K562 (cell line): Measurements from ENCODE around the gene IL1RL1. TPM values are rescaled to one million over a fixed set of nuclear protein-coding genes. Genes with fewer than 3 reads are reported as not detected.
A peak's percentile ranks its signal among the peaks of the same experiment; 100 is the strongest.

Source experiments
- ATAC-seq: fragments of 200-7000 bp; cut with Tn5 transposase; 3 replicates; pipeline ENCODE4 v1.9.1; 2020; ENCODE audit warnings: moderate library complexity
- BruUV-seq: library from RNA; stranded (reverse); fragments of 400-500 nt; replicated peaks from 2 replicates; lab custom pipeline; 2021; lab: Mats Ljungman, UMichigan
- CTCF ChIA-PET: fragments of 300-600 bp; formaldehyde crosslinking; extraction: SDS; loops from one replicate; lab custom pipeline; 2021; ENCODE audit warnings: low intra/inter-chr PET ratio; lab: Yijun Ruan, JAX
- POLR2A ChIA-PET: fragments of 300-600, 350-650 bp; sonication (Branson Sonifier 250); formaldehyde crosslinking; extraction: SDS; loops from one replicate; lab custom pipeline; 2021; ENCODE audit warnings: antibody characterized with exemption, inconsistent platforms; lab: Yijun Ruan, JAX
- DNase-seq, 4 experiments: peaks; one replicate each; pipeline versions ENCODE4 v3.0.0 to v3.0.0-alpha.2; 2011 to 2018; ENCODE audit warnings: low spot score in 3 of 4, mixed read lengths in 3 of 4; ENCODE audit errors: extremely low read depth in 1 of 4
- FAIRE-seq: peaks from 2 replicates; lab custom pipeline; 2011; peaks lifted over from hg19 to GRCh38; lab: Jason Lieb, UNC
- H2AFZ ChIP-seq: 2 replicates; pipeline ENCODE4 v1.6.0; 2011; ENCODE audit warnings: low read depth, low read length, control low read depth, inconsistent platforms
- H3K27ac ChIP-seq: fragments of 200-600 bp; 3 replicates; pipeline ENCODE4 v1.8.0; 2011; ENCODE audit warnings: low read depth, mild to moderate bottlenecking, control low read depth, inconsistent platforms, low read length, moderate library complexity, mixed read lengths; ENCODE audit errors: extremely low read depth
- H3K27me3 ChIP-seq, 2 experiments: fragments of 300-600 bp in 1 of 2; 2 replicates in 1 of 2; 3 replicates in 1 of 2; pipeline versions ENCODE4 v1.6.0 to v1.8.0; 2011; ENCODE audit warnings: inconsistent platforms in 2 of 2, low read length in 2 of 2, mild to moderate bottlenecking in 1 of 2, mixed read lengths in 1 of 2, moderate library complexity in 1 of 2; ENCODE audit not compliant: control insufficient read depth in 2 of 2, insufficient read depth in 2 of 2
- H3K36me3 ChIP-seq: fragments of 300-600 bp; 3 replicates; pipeline ENCODE4 v1.8.0; 2011; ENCODE audit warnings: mild to moderate bottlenecking, low read length, inconsistent platforms; ENCODE audit not compliant: control insufficient read depth, insufficient read depth
- H3K4me1 ChIP-seq, 2 experiments: fragments of 200-600 bp in 1 of 2; replicated peaks in 1 of 2; 2 replicates in 1 of 2; 3 replicates in 1 of 2; pipeline versions ENCODE4 v1.5.1 to v1.8.0; 2011; ENCODE audit warnings: inconsistent platforms in 2 of 2, low read length in 2 of 2, mild to moderate bottlenecking in 1 of 2, mixed read lengths in 1 of 2, moderate library complexity in 1 of 2; ENCODE audit not compliant: control insufficient read depth in 2 of 2, insufficient read depth in 2 of 2
- H3K4me2 ChIP-seq: 2 replicates; pipeline ENCODE4 v1.6.1; 2011; ENCODE audit warnings: low read length, control low read depth, inconsistent platforms, mixed read lengths; ENCODE audit not compliant: insufficient read depth
- H3K4me3 ChIP-seq: fragments of 200-600 bp; sonication (generic), shearing (Covaris generic); 2 replicates; pipeline ENCODE4 v1.5.1; 2016; ENCODE audit warnings: control low read depth, inconsistent platforms
- H3K79me2 ChIP-seq: fragments of 200-600 bp; 3 replicates; pipeline ENCODE4 v1.8.0; 2011; ENCODE audit warnings: low read length, inconsistent platforms; ENCODE audit not compliant: control insufficient read depth, insufficient read depth
- H3K9ac ChIP-seq, 2 experiments: 2 replicates each; pipeline versions ENCODE4 v1.6.0 to v1.6.1; 2011; ENCODE audit warnings: low read depth in 2 of 2, low read length in 2 of 2, control low read depth in 1 of 2, inconsistent platforms in 1 of 2, mild to moderate bottlenecking in 1 of 2, mixed read lengths in 1 of 2; ENCODE audit not compliant: insufficient read depth in 1 of 2
- H3K9me1 ChIP-seq: one replicate; pipeline ENCODE4 v1.6.0; 2011; ENCODE audit warnings: inconsistent platforms, mild to moderate bottlenecking, low read length, moderate library complexity; ENCODE audit not compliant: control insufficient read depth, insufficient read depth
- H3K9me3 ChIP-seq: replicated peaks from 2 replicates; pipeline ENCODE4 v1.5.1; 2011; ENCODE audit warnings: low read depth, low read length, inconsistent platforms; ENCODE audit not compliant: control insufficient read depth, insufficient read depth
- H4K20me1 ChIP-seq: replicated peaks from 2 replicates; pipeline ENCODE4 v1.6.1; 2011; ENCODE audit warnings: low read length, inconsistent platforms, mixed read lengths; ENCODE audit not compliant: control insufficient read depth, insufficient read depth
- ARID3B ChIP-seq: fragments of 250-450 bp; sonication (Bioruptor Pico); IDR thresholded peaks from 2 replicates; pipeline ENCODE4 v1.4.0; 2020; ENCODE audit warnings: borderline replicate concordance
- BRD4 ChIP-seq: fragments of 200-600 bp; sonication (generic); IDR thresholded peaks from 2 replicates; pipeline ENCODE4 v1.6.1; 2017; ENCODE audit warnings: inconsistent platforms
- CHD2 ChIP-seq: IDR thresholded peaks from 2 replicates; pipeline ENCODE4 v1.6.1; 2011; ENCODE audit warnings: low read depth, low read length
- CHD4 ChIP-seq: fragments of 200-600 bp; sonication (generic); IDR thresholded peaks from 3 replicates; pipeline ENCODE4 v1.6.1; 2012; ENCODE audit warnings: low read depth, mild to moderate bottlenecking, mixed read lengths, low read length, inconsistent platforms; ENCODE audit not compliant: insufficient read depth, insufficient replicate concordance, poor library complexity, severe bottlenecking
- ERF ChIP-seq: fragments of 450-650 bp; formaldehyde crosslinking; IDR thresholded peaks from 2 replicates; pipeline ENCODE4 v1.4.0; 2020; ENCODE audit warnings: mild to moderate bottlenecking, mixed read lengths
- GABPA ChIP-seq: fragments of 200-800 bp; sonication (Bioruptor generic); conservative IDR thresholded peaks from 2 replicates; pipeline ENCODE4 v1.6.1; 2016; ENCODE audit warnings: low read depth, missing genetic modification characterization, missing compliant biosample characterization
- NCOA1 ChIP-seq: fragments of 450-650 bp; IDR thresholded peaks from 2 replicates; pipeline ENCODE4 v1.6.1; 2016; ENCODE audit warnings: low read depth
- NCOA6 ChIP-seq: fragments of 450-650 bp; IDR thresholded peaks from 2 replicates; pipeline ENCODE4 v1.6.1; 2017; ENCODE audit warnings: mild to moderate bottlenecking
- NUFIP1 ChIP-seq: fragments of 450-650 bp; IDR thresholded peaks from 2 replicates; pipeline ENCODE4 v1.6.1; 2018; ENCODE audit not compliant: partially characterized antibody
- PTBP1 ChIP-seq: fragments of 200-400 bp; formaldehyde crosslinking; IDR thresholded peaks from 2 replicates; pipeline ENCODE4 v1.6.1; 2017; ENCODE audit warnings: low read depth, low read length
- SMC3 ChIP-seq: conservative IDR thresholded peaks from 2 replicates; pipeline ENCODE4 v1.6.1; 2011; ENCODE audit warnings: low read depth, low read length, improper control_type of control experiment; ENCODE audit not compliant: insufficient read depth
- SRF ChIP-seq, 2 experiments: fragments of 250-450, 450-650 bp in 1 of 2; sonication (Bioruptor Pico) in 1 of 2; sonication (generic) in 1 of 2; formaldehyde crosslinking; IDR thresholded peaks; 2 replicates each; pipeline versions ENCODE4 v1.5.0 to v1.5.1; 2020 to 2022; ENCODE audit warnings: mild to moderate bottlenecking in 1 of 2, missing genetic modification reagents in 1 of 2
- TBL1XR1 ChIP-seq, 2 experiments: IDR thresholded peaks; 2 replicates each; pipeline ENCODE4 v1.6.1; 2012; ENCODE audit warnings: improper control_type of control experiment in 2 of 2, low read length in 2 of 2, mild to moderate bottlenecking in 1 of 2
- TCF7 ChIP-seq: sonication (generic); IDR thresholded peaks from 2 replicates; pipeline ENCODE4 v1.6.1; 2016; ENCODE audit warnings: antibody characterized with exemption, borderline replicate concordance
- ZBTB17 ChIP-seq: fragments of 450-650 bp; formaldehyde crosslinking; IDR thresholded peaks from 2 replicates; pipeline ENCODE4 v1.4.0; 2020; ENCODE audit warnings: mild to moderate bottlenecking
- ZKSCAN3 ChIP-seq: fragments of 250-450 bp; sonication (Bioruptor Pico); IDR thresholded peaks from 2 replicates; pipeline ENCODE4 v1.4.0; 2020
- ZNF146 ChIP-seq: IDR thresholded peaks from one replicate; pipeline ENCODE4 v1.6.1; 2018; ENCODE audit warnings: missing compliant biosample characterization; ENCODE audit not compliant: unreplicated experiment
- ZNF165 ChIP-seq: fragments of 250-450 bp; sonication (Bioruptor Pico); IDR thresholded peaks from 2 replicates; pipeline ENCODE4 v1.4.0; 2020; ENCODE audit warnings: borderline replicate concordance
- ZNF589 ChIP-seq: fragments of 200-800 bp; sonication (Bioruptor generic); IDR thresholded peaks from 2 replicates; pipeline ENCODE4 v1.6.1; 2016; ENCODE audit warnings: low read depth, missing genetic modification characterization, missing compliant biosample characterization
- WGBS: fragments of 100-300 bp; shearing (Covaris generic); methylation state at CpG from one replicate; pipeline ENCODE4 v1.1.6; 2016; ENCODE audit warnings: low coverage, mixed read lengths; ENCODE audit not compliant: insufficient coverage; ENCODE audit errors: missing lambda C conversion rate; 5-methylcytosine and 5-hydroxymethylcytosine counted together
- in situ Hi-C: fragments of 300-500 bp; cut with MboI; formaldehyde crosslinking; loops from 4 replicates; pipeline ENCODE4 v1.15.0; 2018; ENCODE audit warnings: inconsistent platforms, mixed read lengths
- intact Hi-C: fragments of 100-400 bp; cut with micrococcal nuclease; formaldehyde crosslinking; loops from 2 replicates; pipeline ENCODE4 v1.14.2; 2022
- polyA plus RNA-seq, 8 experiments: library from polyadenylated mRNA; depleted of rRNA in 4 of 8; stranded (reverse) in 5 of 8; unstranded in 3 of 8; fragments of >200 nt; fragmentation: Nextera tagmentation in 2 of 8; fragmentation: Illumina TruSeq in 1 of 8; extraction: Ambion mirVana in 2 of 8; extraction: Trizol in 1 of 8; gene quantifications; 2 replicates each; pipeline versions ENCODE4 v1.2.1 to v1.2.3, GENCODE V29; 2011 to 2014; ENCODE audit warnings: inconsistent platforms in 1 of 8, missing spikeins in 1 of 8
- total RNA-seq, 7 experiments: library from RNA; depleted of rRNA in 6 of 7; stranded (reverse); fragments of >200 nt in 6 of 7; fragmentation: Illumina TruSeq in 2 of 7; extraction: Trizol in 2 of 7; gene quantifications; 2 replicates each; pipeline versions ENCODE4 v1.2.1 to v1.2.3, GENCODE V29; 2011 to 2021; ENCODE audit warnings: low replicate concordance in 1 of 7
- TF ChIP-seq, protein P1 (sequence below): fragments of 250-450 bp; sonication (Bioruptor Pico); IDR thresholded peaks from 2 replicates; pipeline ENCODE4 v1.5.0; 2022; ENCODE audit warnings: mild to moderate bottlenecking

The IL1RL1 gene
- total and polyA plus RNA-seq, 9 of the 15 experiments (the other 6 are each of a cell fraction or from before 2014, with no cell fraction given), result 0.06 to 3.3 (median 0.59) TPM

DNA sequence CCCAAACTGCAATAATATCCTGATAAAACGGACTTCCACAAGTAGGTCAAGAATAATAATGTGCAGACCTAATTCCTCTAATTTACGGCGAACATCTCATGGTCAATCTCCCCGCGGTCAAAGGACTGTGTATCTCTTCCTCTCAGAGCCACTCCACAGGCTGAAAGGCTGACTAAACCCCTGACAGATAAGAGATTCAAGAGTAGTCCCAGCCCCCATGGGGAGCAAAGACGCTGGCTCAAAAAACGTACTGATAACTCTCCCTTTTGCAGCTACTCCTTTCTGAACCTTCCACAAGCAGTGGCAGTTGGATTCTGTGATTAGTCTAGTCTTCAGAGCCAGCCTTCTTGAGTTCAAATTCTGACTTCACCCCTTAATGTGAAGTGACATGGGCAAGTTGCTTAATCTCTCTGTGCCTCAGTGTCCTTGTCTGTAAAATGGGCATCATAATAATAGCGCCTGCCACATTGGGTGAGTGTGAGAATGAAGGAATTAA, 24.6 kb downstream of the IL1RL1 start (continued):
- TF ChIP-seq PTBP1 (0 out of 2 replicates have a peak, but pooled peaks have one; percentile 51), SMC3 (0 out of 2 replicates have a peak, but pooled peaks have one; percentile 3), ERF (CRISPR knock-in tag) (peak; percentile 59; the same call in 1 of the 2 replicates), ZKSCAN3 (CRISPR knock-in tag) (no peak), ZNF165 (CRISPR knock-in tag) (no peak), TCF7 (peak; percentile 88; the same call in 1 of the 2 replicates), ZNF589 (peak; percentile 83; the same call in 1 of the 2 replicates), SRF (CRISPR knock-in tag; IDR thresholded peaks at IDR 0.05) (0 out of 4 replicates have a peak, but pooled peaks of 1 of the 2 experiments have one; percentile 23), GABPA (tag) (no peak), ZBTB17 (CRISPR knock-in tag) (peak; percentile 81), TBL1XR1 (IDR thresholded peaks at IDR 0.05; ENCODE audit: low read length in 2 of 2) (peak in 1 of 2 experiments; percentile 97; a peak in 3 of 4 replicates)

DNA sequence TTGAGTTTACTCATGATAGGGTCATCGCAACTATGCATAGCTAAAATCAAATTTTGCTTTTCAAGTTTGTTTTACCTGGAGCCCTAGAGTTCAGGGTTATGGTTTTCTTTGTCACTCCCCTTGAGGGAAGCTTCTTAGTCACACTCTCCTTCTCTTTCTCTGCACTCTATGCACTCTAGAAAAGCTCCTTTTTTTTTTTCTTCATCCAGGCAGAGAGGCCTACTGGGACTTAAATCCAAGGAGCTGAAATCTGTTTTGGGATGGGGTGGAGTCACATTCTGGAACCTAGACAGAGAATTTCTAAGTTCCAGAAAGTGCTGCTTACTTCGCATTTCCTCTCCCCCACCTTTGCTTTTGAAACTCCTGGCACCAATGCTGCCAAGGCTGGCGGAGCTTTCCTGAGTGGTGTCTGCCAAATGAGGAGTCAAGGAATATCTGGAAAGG, 25.2 kb downstream of the IL1RL1 start:
- in situ Hi-C loops, result no loop called here
- Histone ChIP-seq H3K79me2 (no peaks in the 10 kb centered on the region), H3K27me3 (no peaks in the 10 kb centered on the region), H4K20me1 (no peaks in the 10 kb centered on the region), H3K9ac (no peak overlapping the region), H3K27ac (no peak overlapping the region), H3K4me1 (peaks cover 0 to 43% of the 10 kb centered on the region in 2 experiments; a peak in 4 of 5 replicates), H3K4me2 (no peak overlapping the region), H3K4me3 (no peak overlapping the region), H3K36me3 (no peaks in the 10 kb centered on the region), H3K9me3 (no peaks in the 10 kb centered on the region), H3K9me1 (no peaks in the 10 kb centered on the region), H2AFZ (no peak overlapping the region)
- ATAC-seq (no peak), FAIRE-seq (no peak), DNase-seq (no peak)
- POLR2A ChIA-PET, result interaction anchor here (0.8 to 1.9 kb wide), 2 partner anchors 23 to 1854 kb away, joined by 3 to 4 read pairs; no protein-coding TSS in a partner anchor
- BruUV-seq, result no TSS peak
- CTCF ChIA-PET, result interaction anchor here (0.7 kb wide), 1 partner anchor 12 kb away, joined by 3 read pairs; no protein-coding TSS in a partner anchor
- WGBS, result 62% methylated on average over 3 of the region's 3 CpGs
- intact Hi-C loops, result loop anchor here (5.0 kb wide), 1 partner anchor 79 kb away; no protein-coding TSS in a partner anchor
- TF ChIP-seq, protein P1, sequence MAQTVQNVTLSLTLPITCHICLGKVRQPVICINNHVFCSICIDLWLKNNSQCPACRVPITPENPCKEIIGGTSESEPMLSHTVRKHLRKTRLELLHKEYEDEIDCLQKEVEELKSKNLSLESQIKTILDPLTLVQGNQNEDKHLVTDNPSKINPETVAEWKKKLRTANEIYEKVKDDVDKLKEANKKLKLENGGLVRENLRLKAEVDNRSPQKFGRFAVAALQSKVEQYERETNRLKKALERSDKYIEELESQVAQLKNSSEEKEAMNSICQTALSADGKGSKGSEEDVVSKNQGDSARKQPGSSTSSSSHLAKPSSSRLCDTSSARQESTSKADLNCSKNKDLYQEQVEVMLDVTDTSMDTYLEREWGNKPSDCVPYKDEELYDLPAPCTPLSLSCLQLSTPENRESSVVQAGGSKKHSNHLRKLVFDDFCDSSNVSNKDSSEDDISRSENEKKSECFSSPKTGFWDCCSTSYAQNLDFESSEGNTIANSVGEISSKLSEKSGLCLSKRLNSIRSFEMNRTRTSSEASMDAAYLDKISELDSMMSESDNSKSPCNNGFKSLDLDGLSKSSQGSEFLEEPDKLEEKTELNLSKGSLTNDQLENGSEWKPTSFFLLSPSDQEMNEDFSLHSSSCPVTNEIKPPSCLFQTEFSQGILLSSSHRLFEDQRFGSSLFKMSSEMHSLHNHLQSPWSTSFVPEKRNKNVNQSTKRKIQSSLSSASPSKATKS (CRISPR knock-in tag), result no peak
- TF ChIP-seq CHD2 (no peak), CHD4 (peak; percentile 23), ZNF146 (CRISPR knock-in tag) (no peak), BRD4 (0 out of 2 replicates have a peak, but pooled peaks have one; percentile 23), ARID3B (CRISPR knock-in tag) (no peak), NUFIP1 (no peak), NCOA1 (no peak), NCOA6 (no peak)
